OCI-LY3 (cell line): Measurements from ENCODE around the gene DNMT3A.

Source experiments
- H2AFZ ChIP-seq: fragments of 200-600, 300-600 bp; shearing (Covaris generic); 2 replicates; pipeline ENCODE4 v1.6.0; 2014; ENCODE audit warnings: antibody characterized with exemption, low read depth, low read length
- H3K27ac ChIP-seq: fragments of 200-600, 300-600 bp; sonication (generic); 2 replicates; pipeline ENCODE4 v1.5.1; 2014; ENCODE audit warnings: mild to moderate bottlenecking, low read length, moderate library complexity, mixed read lengths
- H3K27me3 ChIP-seq: fragments of 200-600, 300-600 bp; sonication (generic); 2 replicates; pipeline ENCODE4 v1.6.1; 2014; ENCODE audit warnings: low read depth, low read length, mixed read lengths
- H3K36me3 ChIP-seq: fragments of 200-600, 300-600 bp; sonication (generic); replicated peaks from 2 replicates; pipeline ENCODE3; 2014; ENCODE audit warnings: low read depth, low read length, mixed read lengths
- H3K4me1 ChIP-seq: fragments of 300-600, 200-600 bp; sonication (generic); 2 replicates; pipeline ENCODE4 v1.6.1; 2014; ENCODE audit warnings: low read length, mixed read lengths
- H3K4me2 ChIP-seq: fragments of 200-600, 300-600 bp; sonication (generic); 2 replicates; pipeline ENCODE4 v1.6.1; 2014; ENCODE audit warnings: low read length, mixed read lengths
- H3K4me3 ChIP-seq: fragments of 300-600, 200-600 bp; sonication (generic); 2 replicates; pipeline ENCODE4 v1.5.1; 2014; ENCODE audit warnings: antibody characterized with exemption, mild to moderate bottlenecking, low read length, moderate library complexity
- H3K79me2 ChIP-seq: fragments of 300-600, 200-600 bp; shearing (Covaris generic); 2 replicates; pipeline ENCODE4 v1.6.1; 2014; ENCODE audit warnings: mild to moderate bottlenecking, low read length, mixed read lengths
- H3K9ac ChIP-seq: fragments of 300-600, 200-600 bp; shearing (Covaris generic); 2 replicates; pipeline ENCODE4 v1.6.0; 2014; ENCODE audit warnings: mild to moderate bottlenecking, low read length, moderate library complexity
- H3K9me3 ChIP-seq: fragments of 200-600, 300-600 bp; shearing (Covaris generic); 2 replicates; pipeline ENCODE4 v1.6.1; 2014; ENCODE audit warnings: low read length, mixed read lengths; ENCODE audit not compliant: insufficient read depth
- H4K20me1 ChIP-seq: fragments of 200-600, 300-600 bp; sonication (generic); 2 replicates; pipeline ENCODE4 v1.6.1; 2016; ENCODE audit warnings: low read length, mixed read lengths; ENCODE audit not compliant: insufficient read depth
- EZH2phosphoT487 ChIP-seq: fragments of 200-600 bp; shearing (Covaris generic); IDR thresholded peaks from 2 replicates; pipeline ENCODE4 v1.6.1; 2018; ENCODE audit warnings: antibody characterized with exemption, mixed run types, low read depth
- TF ChIP-seq, protein P1 (sequence below): fragments of 200-600, 300-600 bp; sonication (generic); IDR thresholded peaks from 2 replicates; pipeline ENCODE4 v1.5.1; 2014; ENCODE audit warnings: antibody characterized with exemption, low read length, low read depth

Gene DNMT3A

DNA sequence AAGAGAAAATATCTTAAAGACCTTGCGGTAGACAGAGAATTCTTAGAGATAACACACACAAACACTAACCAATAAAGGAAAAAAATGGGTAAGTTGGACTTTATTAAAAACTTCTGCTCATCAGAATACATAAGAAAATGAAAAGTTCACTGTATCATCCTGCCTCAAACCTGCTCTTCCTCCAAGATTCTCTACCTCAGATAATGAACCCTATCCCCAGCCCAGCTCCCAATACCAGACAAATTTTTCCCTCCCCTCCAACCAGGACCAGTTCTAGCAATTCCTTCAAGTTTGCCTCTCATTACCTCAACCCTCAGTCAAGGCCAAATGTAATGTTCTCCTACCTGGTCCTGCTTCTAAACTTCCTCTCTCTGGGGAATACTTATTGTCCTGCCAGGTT is 79.4 kb downstream of the DNMT3A start:
- H3K4me3 ChIP-seq, result no peak overlapping the region
- H3K27me3 ChIP-seq, result no peaks in the 10 kb centered on the region
- no peaks in the 10 kb centered on the region for H3K4me1 ChIP-seq
- no peaks in the 10 kb centered on the region for H3K79me2 ChIP-seq
- no peak overlapping the region for H3K4me2 ChIP-seq
- no peaks in the 10 kb centered on the region for H3K36me3 ChIP-seq
- no peak overlapping the region for H3K9ac ChIP-seq
- no peaks in the 10 kb centered on the region for H3K9me3 ChIP-seq
- TF ChIP-seq, protein P1, sequence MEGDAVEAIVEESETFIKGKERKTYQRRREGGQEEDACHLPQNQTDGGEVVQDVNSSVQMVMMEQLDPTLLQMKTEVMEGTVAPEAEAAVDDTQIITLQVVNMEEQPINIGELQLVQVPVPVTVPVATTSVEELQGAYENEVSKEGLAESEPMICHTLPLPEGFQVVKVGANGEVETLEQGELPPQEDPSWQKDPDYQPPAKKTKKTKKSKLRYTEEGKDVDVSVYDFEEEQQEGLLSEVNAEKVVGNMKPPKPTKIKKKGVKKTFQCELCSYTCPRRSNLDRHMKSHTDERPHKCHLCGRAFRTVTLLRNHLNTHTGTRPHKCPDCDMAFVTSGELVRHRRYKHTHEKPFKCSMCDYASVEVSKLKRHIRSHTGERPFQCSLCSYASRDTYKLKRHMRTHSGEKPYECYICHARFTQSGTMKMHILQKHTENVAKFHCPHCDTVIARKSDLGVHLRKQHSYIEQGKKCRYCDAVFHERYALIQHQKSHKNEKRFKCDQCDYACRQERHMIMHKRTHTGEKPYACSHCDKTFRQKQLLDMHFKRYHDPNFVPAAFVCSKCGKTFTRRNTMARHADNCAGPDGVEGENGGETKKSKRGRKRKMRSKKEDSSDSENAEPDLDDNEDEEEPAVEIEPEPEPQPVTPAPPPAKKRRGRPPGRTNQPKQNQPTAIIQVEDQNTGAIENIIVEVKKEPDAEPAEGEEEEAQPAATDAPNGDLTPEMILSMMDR, result no peak
- TF ChIP-seq EZH2phosphoT487, result no peak
- H4K20me1 ChIP-seq, result no peaks in the 10 kb centered on the region
- no peak overlapping the region for H3K27ac ChIP-seq
- H2AFZ ChIP-seq, result no peak overlapping the region

DNA sequence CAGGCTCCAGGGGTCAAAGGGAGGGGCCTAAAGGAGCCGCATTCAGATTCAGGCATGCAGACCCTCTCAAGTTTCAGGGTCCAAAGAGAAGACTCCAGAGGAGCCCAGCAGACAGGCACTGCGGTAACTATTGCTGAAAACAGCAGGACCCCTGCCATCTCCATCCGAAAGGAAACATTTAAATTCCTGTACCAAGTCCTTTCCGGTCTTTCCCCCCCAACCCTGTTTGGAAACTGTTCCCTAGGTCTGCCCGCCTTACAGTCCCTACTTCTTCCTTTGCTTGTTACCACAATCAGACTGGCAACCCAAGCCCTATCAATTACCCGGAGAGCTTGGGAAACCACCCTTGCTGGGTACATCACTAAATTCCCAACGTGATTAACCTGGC is 82.0 kb downstream of the DNMT3A start:
- no peak overlapping the region for H2AFZ ChIP-seq
- H3K4me2 ChIP-seq, result no peak overlapping the region
- no peak overlapping the region for H3K27ac ChIP-seq
- no peaks in the 10 kb centered on the region for H4K20me1 ChIP-seq
- H3K79me2 ChIP-seq, result no peaks in the 10 kb centered on the region
- H3K27me3 ChIP-seq, result no peaks in the 10 kb centered on the region
- no peaks in the 10 kb centered on the region for H3K36me3 ChIP-seq
- no peak overlapping the region for H3K9ac ChIP-seq
- H3K9me3 ChIP-seq, result no peaks in the 10 kb centered on the region
- H3K4me1 ChIP-seq, result no peaks in the 10 kb centered on the region
- H3K4me3 ChIP-seq, result no peak overlapping the region
- TF ChIP-seq EZH2phosphoT487, result no peak
- TF ChIP-seq, protein P1, result no peak

DNA sequence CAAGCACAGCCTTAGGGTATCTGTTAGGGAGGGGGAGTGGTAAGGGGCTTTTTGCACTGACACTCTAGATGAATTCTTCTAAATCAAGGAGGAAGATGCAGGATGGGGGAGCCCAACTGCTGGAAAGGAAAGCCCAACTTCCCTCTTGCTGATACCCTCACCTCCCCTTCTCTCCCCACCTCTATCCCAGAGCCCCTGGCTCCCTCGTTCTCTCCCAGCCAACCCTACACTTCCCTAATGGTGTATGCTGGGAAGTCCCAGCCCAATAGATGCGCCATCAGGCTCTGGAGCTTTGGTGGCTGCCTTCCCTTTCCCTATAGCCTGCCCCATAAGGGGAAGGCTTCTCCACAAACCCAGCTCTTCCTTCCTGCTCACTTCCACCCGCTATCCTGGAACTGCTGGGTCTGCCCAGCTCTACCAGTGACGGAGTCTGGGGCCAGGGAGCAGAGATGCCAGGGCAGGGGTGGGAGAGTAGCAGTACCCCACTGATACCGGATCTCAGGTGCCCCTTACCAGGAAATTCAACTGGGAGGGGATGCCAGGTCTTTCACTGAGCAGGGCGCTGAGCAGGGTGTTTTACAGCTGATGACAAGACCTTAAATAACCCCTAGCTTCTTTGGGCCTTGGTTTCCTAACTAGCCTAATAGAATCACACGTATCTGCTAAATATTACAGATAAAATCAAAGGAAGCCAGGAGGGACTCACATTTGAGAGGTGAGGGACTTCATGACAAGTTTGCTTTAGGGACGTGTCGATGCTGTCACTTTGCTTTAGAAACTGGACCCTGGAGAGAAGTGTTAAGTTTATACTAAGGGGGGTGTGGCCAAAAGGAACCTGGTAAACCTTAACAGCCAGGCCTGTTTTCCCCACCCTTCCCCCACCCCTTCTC is 82.6 kb downstream of the DNMT3A start:
- no peak overlapping the region for H3K9ac ChIP-seq
- H3K27ac ChIP-seq, result no peak overlapping the region
- no peaks in the 10 kb centered on the region for H3K79me2 ChIP-seq
- H3K27me3 ChIP-seq, result no peaks in the 10 kb centered on the region
- TF ChIP-seq, protein P1, result no peak
- no peak for TF ChIP-seq EZH2phosphoT487
- H3K36me3 ChIP-seq, result no peaks in the 10 kb centered on the region
- H3K9me3 ChIP-seq, result no peaks in the 10 kb centered on the region
- H4K20me1 ChIP-seq, result no peaks in the 10 kb centered on the region
- H3K4me3 ChIP-seq, result no peak overlapping the region
- no peaks in the 10 kb centered on the region for H3K4me1 ChIP-seq
- H2AFZ ChIP-seq, result no peak overlapping the region
- H3K4me2 ChIP-seq, result no peak overlapping the region

DNA sequence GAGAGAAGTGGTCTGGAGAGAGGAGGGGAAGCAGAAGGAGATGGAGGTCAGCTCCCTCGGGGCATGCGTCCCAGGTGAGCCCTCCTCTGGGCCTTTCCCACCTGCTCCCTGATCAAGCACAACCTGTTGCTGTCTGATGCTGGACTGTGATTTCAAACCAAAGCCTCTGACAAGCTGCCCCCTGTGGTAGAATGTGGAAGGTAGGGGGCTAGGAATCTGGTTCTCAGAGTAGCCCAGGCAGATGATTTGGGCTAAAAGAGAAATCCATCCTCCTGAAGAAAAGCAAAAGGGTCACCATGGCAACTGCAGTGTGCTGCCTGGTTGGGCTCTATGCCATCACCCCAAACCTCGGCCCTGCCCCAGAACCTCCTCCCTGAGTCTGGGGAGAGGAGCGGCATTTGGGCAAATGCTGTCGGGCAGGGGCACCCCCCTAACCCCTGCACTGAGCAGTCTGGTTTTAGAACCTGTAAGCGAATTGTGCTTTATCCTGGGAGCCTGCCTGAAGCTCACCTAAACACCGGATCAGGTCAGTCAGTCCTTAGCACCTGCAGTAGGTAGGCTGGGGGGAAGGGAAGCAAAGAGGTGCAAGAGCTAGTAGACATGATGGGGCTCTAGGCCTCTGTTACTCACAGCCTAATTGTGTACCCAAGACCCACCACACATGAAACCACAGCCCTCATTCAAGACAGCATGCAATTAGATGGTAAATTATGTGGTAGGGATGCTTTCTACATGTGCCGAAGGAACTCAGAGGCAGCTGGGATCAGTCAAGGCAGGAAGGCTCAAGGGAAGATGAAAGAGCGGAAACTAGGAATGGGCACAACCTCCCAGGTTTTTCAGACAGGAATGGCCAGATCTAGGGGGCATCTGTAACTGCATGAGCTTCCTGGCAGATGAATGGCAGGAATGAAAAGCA is 83.5 kb downstream of the DNMT3A start:
- no peak for TF ChIP-seq EZH2phosphoT487
- TF ChIP-seq, protein P1, result no peak
- Histone ChIP-seq H3K4me2 (no peak overlapping the region), H4K20me1 (no peaks in the 10 kb centered on the region), H3K27ac (no peak overlapping the region), H3K9me3 (no peaks in the 10 kb centered on the region), H3K4me1 (no peaks in the 10 kb centered on the region), H3K79me2 (no peaks in the 10 kb centered on the region), H3K36me3 (no peaks in the 10 kb centered on the region), H2AFZ (no peak overlapping the region), H3K9ac (no peak overlapping the region), H3K4me3 (no peak overlapping the region), H3K27me3 (no peaks in the 10 kb centered on the region)
